ENCODE results near the gene SPINT2. TPM values are rescaled to one million over a fixed set of nuclear protein-coding genes. Genes with fewer than 3 reads are reported as not detected.

SPINT2 gene
- total and polyA plus RNA-seq, 4 donors = 7.0 to 43.0 (median 10.7) TPM

- TF ChIP-seq, protein P1, sequence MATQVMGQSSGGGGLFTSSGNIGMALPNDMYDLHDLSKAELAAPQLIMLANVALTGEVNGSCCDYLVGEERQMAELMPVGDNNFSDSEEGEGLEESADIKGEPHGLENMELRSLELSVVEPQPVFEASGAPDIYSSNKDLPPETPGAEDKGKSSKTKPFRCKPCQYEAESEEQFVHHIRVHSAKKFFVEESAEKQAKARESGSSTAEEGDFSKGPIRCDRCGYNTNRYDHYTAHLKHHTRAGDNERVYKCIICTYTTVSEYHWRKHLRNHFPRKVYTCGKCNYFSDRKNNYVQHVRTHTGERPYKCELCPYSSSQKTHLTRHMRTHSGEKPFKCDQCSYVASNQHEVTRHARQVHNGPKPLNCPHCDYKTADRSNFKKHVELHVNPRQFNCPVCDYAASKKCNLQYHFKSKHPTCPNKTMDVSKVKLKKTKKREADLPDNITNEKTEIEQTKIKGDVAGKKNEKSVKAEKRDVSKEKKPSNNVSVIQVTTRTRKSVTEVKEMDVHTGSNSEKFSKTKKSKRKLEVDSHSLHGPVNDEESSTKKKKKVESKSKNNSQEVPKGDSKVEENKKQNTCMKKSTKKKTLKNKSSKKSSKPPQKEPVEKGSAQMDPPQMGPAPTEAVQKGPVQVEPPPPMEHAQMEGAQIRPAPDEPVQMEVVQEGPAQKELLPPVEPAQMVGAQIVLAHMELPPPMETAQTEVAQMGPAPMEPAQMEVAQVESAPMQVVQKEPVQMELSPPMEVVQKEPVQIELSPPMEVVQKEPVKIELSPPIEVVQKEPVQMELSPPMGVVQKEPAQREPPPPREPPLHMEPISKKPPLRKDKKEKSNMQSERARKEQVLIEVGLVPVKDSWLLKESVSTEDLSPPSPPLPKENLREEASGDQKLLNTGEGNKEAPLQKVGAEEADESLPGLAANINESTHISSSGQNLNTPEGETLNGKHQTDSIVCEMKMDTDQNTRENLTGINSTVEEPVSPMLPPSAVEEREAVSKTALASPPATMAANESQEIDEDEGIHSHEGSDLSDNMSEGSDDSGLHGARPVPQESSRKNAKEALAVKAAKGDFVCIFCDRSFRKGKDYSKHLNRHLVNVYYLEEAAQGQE (IDR thresholded peaks at IDR 0.05) = no peak
- TF ChIP-seq YY1 (IDR thresholded peaks at IDR 0.05) (no peak), NR2F2 (IDR thresholded peaks at IDR 0.05) (no peak)
Observed at GRCh38 chr19:38289955-38290354, 25.6 kb downstream of the SPINT2 start (continued).

DNA sequence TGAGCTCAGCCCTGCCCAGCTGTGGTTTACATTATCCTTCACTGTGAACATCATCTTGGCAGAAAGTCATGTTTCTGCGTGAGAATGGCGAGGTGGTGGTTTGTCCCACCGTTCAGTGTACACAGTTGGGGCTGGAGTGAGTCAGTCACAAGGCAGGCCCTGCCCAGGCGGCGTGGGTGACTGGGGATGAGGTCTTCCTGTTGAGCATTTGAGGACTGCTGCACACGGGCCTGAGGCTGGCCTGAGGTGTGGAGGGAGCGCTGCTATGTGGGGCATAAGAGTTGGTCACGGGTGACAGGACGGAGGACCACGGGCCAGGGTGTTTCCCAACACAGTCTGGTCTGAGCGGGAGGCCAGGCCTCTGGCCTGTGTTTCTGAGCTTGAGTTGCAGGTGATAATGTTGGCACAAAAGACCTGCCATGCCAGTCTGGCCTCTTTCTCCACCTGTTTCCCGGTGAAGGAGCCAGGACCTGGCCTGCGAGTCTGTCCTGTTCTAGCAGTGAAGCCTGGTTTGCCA, 26.3 kb downstream of the SPINT2 start:
- H3K4me1 ChIP-seq (ENCODE audit: control insufficient read depth in 4 of 4, insufficient read depth in 4 of 4, low read length in 3 of 4) = no peaks in the 10 kb centered on the region
- TF ChIP-seq, protein P2, sequence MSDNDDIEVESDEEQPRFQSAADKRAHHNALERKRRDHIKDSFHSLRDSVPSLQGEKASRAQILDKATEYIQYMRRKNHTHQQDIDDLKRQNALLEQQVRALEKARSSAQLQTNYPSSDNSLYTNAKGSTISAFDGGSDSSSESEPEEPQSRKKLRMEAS (IDR thresholded peaks at IDR 0.05) = no peak
- TF ChIP-seq, protein P3, sequence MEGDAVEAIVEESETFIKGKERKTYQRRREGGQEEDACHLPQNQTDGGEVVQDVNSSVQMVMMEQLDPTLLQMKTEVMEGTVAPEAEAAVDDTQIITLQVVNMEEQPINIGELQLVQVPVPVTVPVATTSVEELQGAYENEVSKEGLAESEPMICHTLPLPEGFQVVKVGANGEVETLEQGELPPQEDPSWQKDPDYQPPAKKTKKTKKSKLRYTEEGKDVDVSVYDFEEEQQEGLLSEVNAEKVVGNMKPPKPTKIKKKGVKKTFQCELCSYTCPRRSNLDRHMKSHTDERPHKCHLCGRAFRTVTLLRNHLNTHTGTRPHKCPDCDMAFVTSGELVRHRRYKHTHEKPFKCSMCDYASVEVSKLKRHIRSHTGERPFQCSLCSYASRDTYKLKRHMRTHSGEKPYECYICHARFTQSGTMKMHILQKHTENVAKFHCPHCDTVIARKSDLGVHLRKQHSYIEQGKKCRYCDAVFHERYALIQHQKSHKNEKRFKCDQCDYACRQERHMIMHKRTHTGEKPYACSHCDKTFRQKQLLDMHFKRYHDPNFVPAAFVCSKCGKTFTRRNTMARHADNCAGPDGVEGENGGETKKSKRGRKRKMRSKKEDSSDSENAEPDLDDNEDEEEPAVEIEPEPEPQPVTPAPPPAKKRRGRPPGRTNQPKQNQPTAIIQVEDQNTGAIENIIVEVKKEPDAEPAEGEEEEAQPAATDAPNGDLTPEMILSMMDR (IDR thresholded peaks at IDR 0.05; ENCODE audit: low read depth, low read length, missing input control) = no peak
- TF ChIP-seq, protein P1 (IDR thresholded peaks at IDR 0.05) = no peak
- no peak for TF ChIP-seq RAD21 (IDR thresholded peaks at IDR 0.05)
- TF ChIP-seq GABPA (IDR thresholded peaks at IDR 0.05 in 1 of 2, conservative IDR thresholded peaks at IDR 0.05 in 1 of 2) = no peak
- TF ChIP-seq YY1 (IDR thresholded peaks at IDR 0.05) = no peak
- TF ChIP-seq, protein P4, sequence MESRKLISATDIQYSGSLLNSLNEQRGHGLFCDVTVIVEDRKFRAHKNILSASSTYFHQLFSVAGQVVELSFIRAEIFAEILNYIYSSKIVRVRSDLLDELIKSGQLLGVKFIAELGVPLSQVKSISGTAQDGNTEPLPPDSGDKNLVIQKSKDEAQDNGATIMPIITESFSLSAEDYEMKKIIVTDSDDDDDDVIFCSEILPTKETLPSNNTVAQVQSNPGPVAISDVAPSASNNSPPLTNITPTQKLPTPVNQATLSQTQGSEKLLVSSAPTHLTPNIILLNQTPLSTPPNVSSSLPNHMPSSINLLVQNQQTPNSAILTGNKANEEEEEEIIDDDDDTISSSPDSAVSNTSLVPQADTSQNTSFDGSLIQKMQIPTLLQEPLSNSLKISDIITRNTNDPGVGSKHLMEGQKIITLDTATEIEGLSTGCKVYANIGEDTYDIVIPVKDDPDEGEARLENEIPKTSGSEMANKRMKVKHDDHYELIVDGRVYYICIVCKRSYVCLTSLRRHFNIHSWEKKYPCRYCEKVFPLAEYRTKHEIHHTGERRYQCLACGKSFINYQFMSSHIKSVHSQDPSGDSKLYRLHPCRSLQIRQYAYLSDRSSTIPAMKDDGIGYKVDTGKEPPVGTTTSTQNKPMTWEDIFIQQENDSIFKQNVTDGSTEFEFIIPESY (IDR thresholded peaks at IDR 0.05) = no peak
- TF ChIP-seq EGR1 (IDR thresholded peaks at IDR 0.05; ENCODE audit: low read depth in 2 of 2) = no peak
- no peak for TF ChIP-seq FOXA2 (IDR thresholded peaks at IDR 0.05)
- no peak for TF ChIP-seq ATF3 (IDR thresholded peaks at IDR 0.05)
- TF ChIP-seq SP1 (IDR thresholded peaks at IDR 0.05) = no peak
- no peak for TF ChIP-seq JUND (IDR thresholded peaks at IDR 0.05)
- no peak for TF ChIP-seq FOXA1 (IDR thresholded peaks at IDR 0.05)
- no peaks in the 10 kb centered on the region for H3K27me3 ChIP-seq (ENCODE audit: control insufficient read depth in 4 of 4, insufficient read depth in 4 of 4, low read length in 3 of 4)
- no peak overlapping the region for H3K4me3 ChIP-seq (ENCODE audit: low read depth in 1 of 3, low read length in 3 of 3)
- no peak overlapping the region for H3K27ac ChIP-seq (ENCODE audit: low read depth in 1 of 2, low read length in 2 of 2)
- H3K36me3 ChIP-seq (ENCODE audit: control insufficient read depth in 4 of 4, insufficient read depth in 3 of 4, low read depth in 1 of 4, low read length in 3 of 4) = no peaks in the 10 kb centered on the region
- no peak overlapping the region for H3K9ac ChIP-seq (ENCODE audit: low read depth in 1 of 2, low read length in 2 of 2)
- H3K9me3 ChIP-seq (ENCODE audit: control insufficient read depth in 4 of 4, low read length in 3 of 4) = no peaks in the 10 kb centered on the region
- WGBS = 82% methylated on average over 13 of the region's 13 CpGs
- DNase-seq (ENCODE audit: low spot score) = no peak
